H1 (cell line): ENCODE data around the gene BIN1. TPM values are rescaled to one million over a fixed set of nuclear protein-coding genes. Genes with fewer than 3 reads are reported as not detected.

ENCODE experiments used
- CTCF ChIA-PET: fragments of 300-600 bp; sonication (Branson Sonifier 250); formaldehyde crosslinking; loops from one replicate; lab custom pipeline; 2021; ENCODE audit not compliant: partially characterized antibody; lab: Charles Lee
- POLR2A ChIA-PET: fragments of 300-600 bp; sonication (Branson Sonifier 250); formaldehyde crosslinking; loops from one replicate; lab custom pipeline; 2021; ENCODE audit warnings: inconsistent platforms; ENCODE audit not compliant: partially characterized antibody; lab: Charles Lee
- DNase-seq, 2 experiments: peaks; one replicate each; pipeline versions ENCODE4 v3.0.0 to v3.0.0-alpha.2; 2010 to 2022; ENCODE audit warnings: low spot score in 2 of 2, low read depth in 1 of 2, mixed read lengths in 1 of 2
- FAIRE-seq: peaks from 2 replicates; lab custom pipeline; 2011; peaks lifted over from hg19 to GRCh38; lab: Jason Lieb, UNC
- H2AFZ ChIP-seq: 2 replicates; pipeline ENCODE4 v1.8.1; 2012; ENCODE audit warnings: low read length, inconsistent platforms
- H2AK5ac ChIP-seq: 2 replicates; pipeline ENCODE4 v1.6.1; 2013; ENCODE audit warnings: low read depth, low read length
- H2BK120ac ChIP-seq: replicated peaks from 2 replicates; pipeline ENCODE3; 2013; ENCODE audit warnings: low read depth, low read length, inconsistent platforms
- H2BK12ac ChIP-seq: 2 replicates; pipeline ENCODE4 v1.6.1; 2013; ENCODE audit warnings: low read depth, low read length
- H2BK15ac ChIP-seq: 2 replicates; pipeline ENCODE4 v1.6.1; 2013; ENCODE audit warnings: low read length
- H2BK20ac ChIP-seq: 2 replicates; pipeline ENCODE4 v1.6.1; 2013; ENCODE audit warnings: low read length
- H2BK5ac ChIP-seq: 2 replicates; pipeline ENCODE4 v1.6.1; 2013; ENCODE audit warnings: low read depth, low read length
- H3K14ac ChIP-seq: 2 replicates; pipeline ENCODE4 v1.6.1; 2013; ENCODE audit warnings: inconsistent platforms; ENCODE audit not compliant: insufficient read length
- H3K18ac ChIP-seq: 2 replicates; pipeline ENCODE4 v1.6.1; 2013; ENCODE audit warnings: low read length; ENCODE audit errors: extremely low read depth
- H3K23ac ChIP-seq: 2 replicates; pipeline ENCODE4 v1.6.1; 2013; ENCODE audit warnings: inconsistent platforms; ENCODE audit not compliant: insufficient read length
- H3K23me2 ChIP-seq: 2 replicates; pipeline ENCODE4 v1.6.1; 2013; ENCODE audit warnings: low read depth, low read length
- H3K27ac ChIP-seq: 2 replicates; pipeline ENCODE4 v1.6.1; 2011; ENCODE audit warnings: low read depth, low read length, inconsistent platforms
- H3K27me3 ChIP-seq, 4 experiments: replicated peaks in 1 of 4; 1 replicate in 1 of 4; 2 replicates in 3 of 4; pipeline versions ENCODE4 v1.6.1 to v1.8.1; 2011 to 2013; ENCODE audit warnings: low read length in 3 of 4, mild to moderate bottlenecking in 3 of 4, inconsistent platforms in 2 of 4, mixed read lengths in 2 of 4, moderate library complexity in 1 of 4; ENCODE audit not compliant: control insufficient read depth in 3 of 4, insufficient read depth in 3 of 4; ENCODE audit errors: extremely low read depth in 1 of 4
- H3K36me3 ChIP-seq, 4 experiments: 2 replicates each; pipeline versions ENCODE4 v1.6.1 to v1.8.1; 2011 to 2013; ENCODE audit warnings: mild to moderate bottlenecking in 4 of 4, low read length in 3 of 4, moderate library complexity in 2 of 4, control low read depth in 1 of 4, inconsistent platforms in 1 of 4; ENCODE audit not compliant: insufficient read depth in 4 of 4, control insufficient read depth in 2 of 4
- H3K4ac ChIP-seq: replicated peaks from 2 replicates; pipeline ENCODE3; 2013; ENCODE audit warnings: low read length, low read depth, mixed read lengths, inconsistent platforms; ENCODE audit not compliant: insufficient read length
- H3K4me1 ChIP-seq, 4 experiments: replicated peaks in 1 of 4; 1 replicate in 1 of 4; 2 replicates in 3 of 4; pipeline versions ENCODE4 v1.6.1 to v1.8.1; 2011 to 2013; ENCODE audit warnings: low read length in 3 of 4, inconsistent platforms in 2 of 4, mixed read lengths in 1 of 4; ENCODE audit not compliant: insufficient read depth in 4 of 4, control insufficient read depth in 3 of 4
- H3K4me2 ChIP-seq, 2 experiments: 2 replicates each; pipeline versions ENCODE4 v1.6.1 to v1.8.1; 2011 to 2013; ENCODE audit warnings: low read depth in 2 of 2, low read length in 2 of 2, control low read depth in 1 of 2, inconsistent platforms in 1 of 2, mild to moderate bottlenecking in 1 of 2; ENCODE audit not compliant: insufficient read depth in 1 of 2
- H3K4me3 ChIP-seq, 4 experiments: fragments of 200-600, 300-600 bp in 1 of 4; sonication (generic), shearing (Covaris generic), sonication (Bioruptor Twin) in 1 of 4; 2 replicates each; pipeline versions ENCODE4 v1.5.1 to v1.8.1; 2011 to 2016; ENCODE audit warnings: low read length in 4 of 4, low read depth in 3 of 4, control low read depth in 2 of 4, inconsistent platforms in 2 of 4, mild to moderate bottlenecking in 2 of 4, mixed read lengths in 1 of 4, moderate library complexity in 1 of 4; ENCODE audit not compliant: insufficient read depth in 2 of 4; ENCODE audit errors: extremely low read depth in 1 of 4
- H3K56ac ChIP-seq: replicated peaks from 2 replicates; pipeline ENCODE3; 2013; ENCODE audit warnings: low read depth, mild to moderate bottlenecking, mixed read lengths, low read length, inconsistent platforms; ENCODE audit not compliant: insufficient read length
- H3K79me1 ChIP-seq: 2 replicates; pipeline ENCODE4 v1.6.1; 2013; ENCODE audit warnings: low read depth, low read length, control low read depth
- H3K79me2 ChIP-seq, 2 experiments: 2 replicates each; pipeline versions ENCODE4 v1.6.1 to v1.8.1; 2012 to 2013; ENCODE audit warnings: low read length in 2 of 2, mild to moderate bottlenecking in 2 of 2, inconsistent platforms in 1 of 2; ENCODE audit not compliant: insufficient read depth in 2 of 2, control insufficient read depth in 1 of 2
- H3K9ac ChIP-seq, 4 experiments: replicated peaks in 1 of 4; 1 replicate in 1 of 4; 2 replicates in 3 of 4; pipeline versions ENCODE4 v1.6.1 to v1.8.1; 2011 to 2013; ENCODE audit warnings: low read depth in 3 of 4, low read length in 3 of 4, control low read depth in 2 of 4, mild to moderate bottlenecking in 2 of 4, moderate library complexity in 2 of 4, inconsistent platforms in 1 of 4; ENCODE audit errors: extremely low read depth in 1 of 4
- H3K9me3 ChIP-seq, 2 experiments: 2 replicates each; pipeline versions ENCODE4 v1.6.1 to v1.8.1; 2012 to 2013; ENCODE audit warnings: mild to moderate bottlenecking in 2 of 2, moderate library complexity in 2 of 2, control low read depth in 1 of 2, inconsistent platforms in 1 of 2, low read depth in 1 of 2, low read length in 1 of 2, mixed read lengths in 1 of 2; ENCODE audit not compliant: insufficient read depth in 2 of 2
- H4K20me1 ChIP-seq, 2 experiments: replicated peaks in 1 of 2; 2 replicates each; pipeline versions ENCODE3 to v1.8.1; 2011 to 2013; ENCODE audit warnings: inconsistent platforms in 2 of 2, low read length in 2 of 2, mild to moderate bottlenecking in 1 of 2; ENCODE audit not compliant: insufficient read depth in 2 of 2, control insufficient read depth in 1 of 2
- H4K5ac ChIP-seq: 2 replicates; pipeline ENCODE4 v1.6.1; 2013; ENCODE audit warnings: low read length, low read depth, mixed read lengths, inconsistent platforms; ENCODE audit not compliant: insufficient read length
- H4K8ac ChIP-seq: 2 replicates; pipeline ENCODE4 v1.8.0; 2013; ENCODE audit warnings: mild to moderate bottlenecking, moderate library complexity, low read length, inconsistent platforms; ENCODE audit not compliant: insufficient read depth; ENCODE audit errors: extremely low read depth
- H4K91ac ChIP-seq: replicated peaks from 2 replicates; pipeline ENCODE3; 2013; ENCODE audit warnings: low read length, mixed read lengths, inconsistent platforms; ENCODE audit not compliant: insufficient read length
- CBX8 ChIP-seq: fragments of 300-800, 300-1000 bp; sonication (generic); IDR thresholded peaks from 2 replicates; pipeline ENCODE4 v1.7.1; 2016; ENCODE audit warnings: low read depth, low read length, borderline replicate concordance
- CHD1 ChIP-seq: IDR thresholded peaks from 2 replicates; pipeline ENCODE4 v1.6.1; 2012; ENCODE audit warnings: low read depth, low read length, improper control_type of control experiment
- CREB1 ChIP-seq: IDR thresholded peaks from 2 replicates; pipeline ENCODE4 v1.6.1; 2012; ENCODE audit warnings: inconsistent platforms
- EGR1 ChIP-seq: IDR thresholded peaks from 2 replicates; pipeline ENCODE4 v1.6.1; 2011; ENCODE audit warnings: low read depth, low read length, borderline replicate concordance
- EZH2 ChIP-seq: fragments of 200-600 bp; sonication (generic); IDR thresholded peaks from 2 replicates; pipeline ENCODE4 v1.7.1; 2012; ENCODE audit warnings: low read depth, mild to moderate bottlenecking, moderate library complexity, low read length, inconsistent platforms; ENCODE audit not compliant: severe bottlenecking
- GTF2F1 ChIP-seq: IDR thresholded peaks from 2 replicates; pipeline ENCODE4 v1.6.1; 2012; ENCODE audit warnings: low read depth, low read length, improper control_type of control experiment, borderline replicate concordance
- POLR2A ChIP-seq, 2 experiments: IDR thresholded peaks; 1 replicate in 1 of 2; 2 replicates in 1 of 2; pipeline ENCODE4 v1.6.1; 2011; ENCODE audit warnings: low read depth in 2 of 2, low read length in 2 of 2, mild to moderate bottlenecking in 2 of 2; ENCODE audit errors: control extremely low read depth in 1 of 2
- POU5F1 ChIP-seq: IDR thresholded peaks from 2 replicates; pipeline ENCODE4 v1.6.1; 2011; ENCODE audit warnings: low read depth, mild to moderate bottlenecking, low read length, moderate library complexity
- SIN3A ChIP-seq, 2 experiments: IDR thresholded peaks in 1 of 2; conservative IDR thresholded peaks in 1 of 2; 2 replicates each; pipeline ENCODE4 v1.6.1; 2011 to 2012; ENCODE audit warnings: low read length in 2 of 2, improper control_type of control experiment in 1 of 2, low read depth in 1 of 2, mild to moderate bottlenecking in 1 of 2
- SIX5 ChIP-seq: IDR thresholded peaks from 2 replicates; pipeline ENCODE4 v1.6.1; 2011; ENCODE audit warnings: mild to moderate bottlenecking, low read depth, low read length
- TEAD4 ChIP-seq: IDR thresholded peaks from 2 replicates; pipeline ENCODE4 v1.6.1; 2012; ENCODE audit warnings: low read depth, low read length, inconsistent platforms, mixed read lengths
- whole genome bisulfite sequencing, 2 experiments: shearing (Covaris generic) in 1 of 2; methylation state at CpG; one replicate each; pipeline versions ENCODE4 v1.1.6 to v1.1.7; 2013 to 2015; ENCODE audit warnings: low lambda C conversion rate in 2 of 2, mixed read lengths in 2 of 2, inconsistent platforms in 1 of 2, low coverage in 1 of 2, missing lambda C conversion rate in 1 of 2; ENCODE audit not compliant: insufficient replicate concordance in 2 of 2, insufficient coverage in 1 of 2, insufficient read length in 1 of 2; ENCODE audit errors: extremely low coverage in 1 of 2, missing lambda C conversion rate in 1 of 2; 5-methylcytosine and 5-hydroxymethylcytosine counted together
- polyA plus RNA-seq, 7 experiments: library from polyadenylated mRNA; depleted of rRNA in 3 of 7; stranded (reverse) in 5 of 7; unstranded in 2 of 7; fragments of >200 nt in 5 of 7; fragments of 200-250 nt in 2 of 7; gene quantifications; 1 replicate in 5 of 7; 2 replicates in 1 of 7; 4 replicates in 1 of 7; pipeline versions ENCODE4 v1.2.1 to v1.2.3, GENCODE V29; 2011 to 2013; ENCODE audit warnings: missing spikeins in 2 of 7, mixed read lengths in 2 of 7
- total RNA-seq: library from RNA; stranded (reverse); fragmentation: NEBNext Ultra II Directional; extraction: Animal tissue kit (Norgen Biotek cat#: 25700); gene quantifications from 2 replicates; pipeline ENCODE4 v1.2.1, GENCODE V29; 2021

Gene BIN1
- total and polyA plus RNA-seq, 2 of the 8 experiments (the other 6 are each of a cell fraction or from before 2014, with no cell fraction given), result 23.6 to 35.6 TPM

DNA sequence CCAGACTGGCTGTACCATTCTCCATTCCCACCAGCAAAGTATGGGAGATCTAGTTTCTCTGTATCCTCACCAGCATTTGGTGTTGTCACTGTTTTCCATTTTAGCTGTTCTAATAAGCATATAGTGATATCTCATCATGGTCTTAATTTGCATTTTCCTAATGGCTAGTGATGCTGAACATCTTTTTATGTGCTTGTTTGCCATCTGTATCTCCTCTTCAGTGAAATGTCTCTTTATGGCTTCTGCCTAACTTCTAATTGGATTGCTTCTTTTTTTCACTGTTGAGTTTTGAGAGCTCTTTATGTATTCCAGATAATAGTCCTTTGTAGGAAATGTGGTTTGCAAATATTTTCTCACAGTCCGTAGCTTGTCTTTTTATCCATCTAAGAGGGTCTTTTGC, 18.9 kb upstream of the BIN1 start:
- no peak overlapping the region for H3K4ac ChIP-seq
- H2AFZ ChIP-seq, result no peak overlapping the region
- no peaks in the 10 kb centered on the region for H3K79me2 ChIP-seq
- peaks cover 9 to 18% of the 10 kb centered on the region in 2 experiments; a peak in 3 of 4 replicates for H3K9me3 ChIP-seq
- no peak overlapping the region for H2BK12ac ChIP-seq
- no peaks in the 10 kb centered on the region for H3K36me3 ChIP-seq
- DNase-seq (no peak), FAIRE-seq (no peak)
- H2BK20ac ChIP-seq, result no peak overlapping the region
- no peaks in the 10 kb centered on the region for H3K23me2 ChIP-seq
- H4K91ac ChIP-seq, result no peak overlapping the region
- H4K5ac ChIP-seq, result no peak overlapping the region
- no peak overlapping the region for H3K9ac ChIP-seq
- no peaks in the 10 kb centered on the region for H4K20me1 ChIP-seq
- no peak overlapping the region for H2BK5ac ChIP-seq
- H3K79me1 ChIP-seq, result no peaks in the 10 kb centered on the region
- WGBS, 2 experiments, result 85% methylated on average over 1 of the region's 1 CpG; no CpG with 5 or more reads in 1 of the 2 experiments
- H2AK5ac ChIP-seq, result no peak overlapping the region
- no peak overlapping the region for H3K4me3 ChIP-seq
- H2BK15ac ChIP-seq, result no peak overlapping the region
- no peak overlapping the region for H4K8ac ChIP-seq
- no peak overlapping the region for H3K23ac ChIP-seq
- ChIA-PET POLR2A (no interaction called here), CTCF (interaction anchor here (0.7 to 1.3 kb wide), 2 partner anchors 36 to 72 kb away, joined by 3 read pairs; no protein-coding TSS in a partner anchor)
- peaks cover 0 to 3% (median under 1%) of the 10 kb centered on the region in 4 experiments; a peak in 3 of 7 replicates for H3K4me1 ChIP-seq
- no peak overlapping the region for H3K27ac ChIP-seq
- no peak overlapping the region for H3K14ac ChIP-seq
- no peak overlapping the region for H3K56ac ChIP-seq
- no peaks in the 10 kb centered on the region for H3K27me3 ChIP-seq
- no peak overlapping the region for H3K18ac ChIP-seq
- H2BK120ac ChIP-seq, result no peak overlapping the region
- H3K4me2 ChIP-seq, result no peak overlapping the region
- TF ChIP-seq POU5F1, result no peak
- TF ChIP-seq POLR2A (IDR thresholded peaks at IDR 0.05; ENCODE audit: control extremely low read depth in 1 of 2, low read depth in 2 of 2, low read length in 2 of 2), result no peak
- no peak for TF ChIP-seq CBX8
- TF ChIP-seq TEAD4, result no peak
- TF ChIP-seq CREB1, result no peak
- no peak for TF ChIP-seq EZH2
- TF ChIP-seq SIN3A (conservative IDR thresholded peaks at IDR 0.05 in 1 of 2, IDR thresholded peaks at IDR 0.05 in 1 of 2; ENCODE audit: low read depth in 1 of 2, low read length in 2 of 2), result no peak
- TF ChIP-seq GTF2F1, result no peak
- TF ChIP-seq SIX5, result no peak
- no peak for TF ChIP-seq EGR1
- no peak for TF ChIP-seq CHD1
